Right lobe of liver (tissue), 4 donors: ENCODE results near the gene AMHR2.

Experiments
- CTCF ChIP-seq, 4 donors: fragments of 200-600 bp in 3 of 4; fragments of 450-650 bp in 1 of 4; IDR thresholded peaks; one replicate each; pipeline versions ENCODE4 v1.5.1 to v1.8.0; 2016 to 2022; ENCODE audit warnings: antibody characterized with exemption in 4 of 4, mild to moderate bottlenecking in 2 of 4
- POLR2A ChIP-seq: fragments of 450-650 bp; IDR thresholded peaks from one replicate; pipeline ENCODE4 v1.6.1; 2017; ENCODE audit warnings: antibody characterized with exemption, mild to moderate bottlenecking
- donor health status: DM: no; HTN: no; CAD: no.
- donor health status: DM: no; HTN: no; CAD: no.
- donor health status: DM: no; HTN: yes; CAD: no.

- peak in 2 of 4 donors; percentile 15 to 24 for TF ChIP-seq CTCF (IDR thresholded peaks at IDR 0.05)
- TF ChIP-seq POLR2A: no peak
Measured at GRCh38 chr12:53476769-53477209, 53.1 kb downstream of the AMHR2 start.
